ENCODE results near the gene SPG21. TPM values are rescaled to one million over a fixed set of nuclear protein-coding genes. Genes with fewer than 3 reads are reported as not detected.

The SPG21 gene
- total and polyA plus RNA-seq, 2 of the 13 experiments (the other 11 are each of a cell fraction or from before 2014, with no cell fraction given) = 36.7 to 42.4 TPM

DNA sequence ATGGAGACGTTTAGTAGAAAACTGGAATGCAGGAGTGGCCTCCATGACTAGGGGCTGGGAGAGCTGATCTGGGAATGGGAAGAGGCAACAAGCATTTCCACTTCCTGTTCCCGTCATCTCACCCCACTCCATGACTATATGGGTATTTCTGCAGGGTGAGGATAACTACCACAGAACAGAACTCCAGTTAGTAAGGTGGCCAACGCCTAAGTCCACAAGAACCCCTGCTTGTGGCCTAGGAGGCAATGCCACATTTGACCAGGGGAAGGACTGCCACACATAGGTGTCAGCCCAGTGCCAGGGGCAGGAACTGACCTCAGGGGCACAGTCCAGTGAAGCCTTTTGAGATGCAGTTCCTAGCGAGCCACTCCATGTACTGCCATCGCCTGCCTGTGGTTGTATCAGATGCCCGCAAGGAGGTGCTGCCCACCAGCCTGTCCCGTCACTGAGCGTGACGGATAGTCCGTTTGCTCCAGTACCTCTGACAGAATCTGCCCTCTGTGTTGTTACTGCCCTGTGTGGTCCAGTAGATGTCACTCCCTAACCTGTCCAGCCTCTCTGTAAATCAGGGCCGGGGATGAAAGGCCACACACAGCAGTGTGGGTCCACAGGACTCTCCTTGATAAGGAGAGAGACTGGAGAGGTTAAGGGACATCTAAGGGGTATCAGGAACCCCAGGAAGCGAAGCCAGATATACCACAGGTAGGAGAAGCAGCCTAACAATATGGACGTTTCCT lies 43.3 kb upstream of the SPG21 start (continued):
- TF ChIP-seq ZNF292 (CRISPR knock-in tag; IDR thresholded peaks at IDR 0.05; ENCODE audit: borderline replicate concordance, low read depth) (peak; percentile 59; the same call in 1 of the 2 replicates), ZNF747 (CRISPR knock-in tag; IDR thresholded peaks at IDR 0.05; ENCODE audit: borderline replicate concordance) (peak; percentile 79; the same call in 1 of the 2 replicates), ZZZ3 (CRISPR knock-in tag; IDR thresholded peaks at IDR 0.05; ENCODE audit: borderline replicate concordance) (no peak), SOX13 (IDR thresholded peaks at IDR 0.05) (no peak), SOX13 (CRISPR knock-in tag; conservative IDR thresholded peaks at IDR 0.05 in 1 of 2, IDR thresholded peaks at IDR 0.05 in 1 of 2) (peak in 1 of 2 experiments; percentile 54; a peak in 1 of 4 replicates), KLF6 (CRISPR knock-in tag; IDR thresholded peaks at IDR 0.05) (no peak; the same call in 1 of the 2 replicates), ZNF451 (CRISPR knock-in tag; IDR thresholded peaks at IDR 0.05) (no peak), FOXO4 (CRISPR knock-in tag; conservative IDR thresholded peaks at IDR 0.05) (no peak), ATF7-NPFF (CRISPR knock-in tag; IDR thresholded peaks at IDR 0.05; ENCODE audit: low read depth) (no peak), SAFB2 (CRISPR knock-in tag; IDR thresholded peaks at IDR 0.05; ENCODE audit: borderline replicate concordance, low read depth) (no peak)
- TF ChIP-seq, protein P1, sequence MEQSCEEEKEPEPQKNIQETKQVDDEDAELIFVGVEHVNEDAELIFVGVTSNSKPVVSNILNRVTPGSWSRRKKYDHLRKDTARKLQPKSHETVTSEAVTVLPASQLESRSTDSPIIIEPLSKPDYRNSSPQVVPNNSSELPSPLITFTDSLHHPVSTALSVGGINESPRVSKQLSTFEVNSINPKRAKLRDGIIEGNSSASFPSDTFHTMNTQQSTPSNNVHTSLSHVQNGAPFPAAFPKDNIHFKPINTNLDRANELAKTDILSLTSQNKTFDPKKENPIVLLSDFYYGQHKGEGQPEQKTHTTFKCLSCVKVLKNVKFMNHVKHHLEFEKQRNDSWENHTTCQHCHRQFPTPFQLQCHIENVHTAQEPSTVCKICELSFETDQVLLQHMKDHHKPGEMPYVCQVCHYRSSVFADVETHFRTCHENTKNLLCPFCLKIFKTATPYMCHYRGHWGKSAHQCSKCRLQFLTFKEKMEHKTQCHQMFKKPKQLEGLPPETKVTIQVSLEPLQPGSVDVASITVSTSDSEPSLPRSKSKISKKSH (CRISPR knock-in tag; IDR thresholded peaks at IDR 0.05; ENCODE audit: borderline replicate concordance) = 0 out of 2 replicates have a peak, but pooled peaks have one; percentile 54
- TF ChIP-seq, protein P2, sequence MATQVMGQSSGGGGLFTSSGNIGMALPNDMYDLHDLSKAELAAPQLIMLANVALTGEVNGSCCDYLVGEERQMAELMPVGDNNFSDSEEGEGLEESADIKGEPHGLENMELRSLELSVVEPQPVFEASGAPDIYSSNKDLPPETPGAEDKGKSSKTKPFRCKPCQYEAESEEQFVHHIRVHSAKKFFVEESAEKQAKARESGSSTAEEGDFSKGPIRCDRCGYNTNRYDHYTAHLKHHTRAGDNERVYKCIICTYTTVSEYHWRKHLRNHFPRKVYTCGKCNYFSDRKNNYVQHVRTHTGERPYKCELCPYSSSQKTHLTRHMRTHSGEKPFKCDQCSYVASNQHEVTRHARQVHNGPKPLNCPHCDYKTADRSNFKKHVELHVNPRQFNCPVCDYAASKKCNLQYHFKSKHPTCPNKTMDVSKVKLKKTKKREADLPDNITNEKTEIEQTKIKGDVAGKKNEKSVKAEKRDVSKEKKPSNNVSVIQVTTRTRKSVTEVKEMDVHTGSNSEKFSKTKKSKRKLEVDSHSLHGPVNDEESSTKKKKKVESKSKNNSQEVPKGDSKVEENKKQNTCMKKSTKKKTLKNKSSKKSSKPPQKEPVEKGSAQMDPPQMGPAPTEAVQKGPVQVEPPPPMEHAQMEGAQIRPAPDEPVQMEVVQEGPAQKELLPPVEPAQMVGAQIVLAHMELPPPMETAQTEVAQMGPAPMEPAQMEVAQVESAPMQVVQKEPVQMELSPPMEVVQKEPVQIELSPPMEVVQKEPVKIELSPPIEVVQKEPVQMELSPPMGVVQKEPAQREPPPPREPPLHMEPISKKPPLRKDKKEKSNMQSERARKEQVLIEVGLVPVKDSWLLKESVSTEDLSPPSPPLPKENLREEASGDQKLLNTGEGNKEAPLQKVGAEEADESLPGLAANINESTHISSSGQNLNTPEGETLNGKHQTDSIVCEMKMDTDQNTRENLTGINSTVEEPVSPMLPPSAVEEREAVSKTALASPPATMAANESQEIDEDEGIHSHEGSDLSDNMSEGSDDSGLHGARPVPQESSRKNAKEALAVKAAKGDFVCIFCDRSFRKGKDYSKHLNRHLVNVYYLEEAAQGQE (IDR thresholded peaks at IDR 0.05; ENCODE audit: borderline replicate concordance in 1 of 2, low read depth in 1 of 2, low read length in 2 of 2) = no peak
- TF ChIP-seq, protein P3, sequence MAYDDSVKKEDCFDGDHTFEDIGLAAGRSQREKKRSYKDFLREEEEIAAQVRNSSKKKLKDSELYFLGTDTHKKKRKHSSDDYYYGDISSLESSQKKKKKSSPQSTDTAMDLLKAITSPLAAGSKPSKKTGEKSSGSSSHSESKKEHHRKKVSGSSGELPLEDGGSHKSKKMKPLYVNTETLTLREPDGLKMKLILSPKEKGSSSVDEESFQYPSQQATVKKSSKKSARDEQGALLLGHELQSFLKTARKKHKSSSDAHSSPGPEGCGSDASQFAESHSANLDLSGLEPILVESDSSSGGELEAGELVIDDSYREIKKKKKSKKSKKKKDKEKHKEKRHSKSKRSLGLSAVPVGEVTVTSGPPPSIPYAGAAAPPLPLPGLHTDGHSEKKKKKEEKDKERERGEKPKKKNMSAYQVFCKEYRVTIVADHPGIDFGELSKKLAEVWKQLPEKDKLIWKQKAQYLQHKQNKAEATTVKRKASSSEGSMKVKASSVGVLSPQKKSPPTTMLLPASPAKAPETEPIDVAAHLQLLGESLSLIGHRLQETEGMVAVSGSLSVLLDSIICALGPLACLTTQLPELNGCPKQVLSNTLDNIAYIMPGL (CRISPR knock-in tag; IDR thresholded peaks at IDR 0.05; ENCODE audit: borderline replicate concordance in 1 of 2, low read depth in 1 of 2) = peak; percentile 93
- TF ChIP-seq, protein P4, sequence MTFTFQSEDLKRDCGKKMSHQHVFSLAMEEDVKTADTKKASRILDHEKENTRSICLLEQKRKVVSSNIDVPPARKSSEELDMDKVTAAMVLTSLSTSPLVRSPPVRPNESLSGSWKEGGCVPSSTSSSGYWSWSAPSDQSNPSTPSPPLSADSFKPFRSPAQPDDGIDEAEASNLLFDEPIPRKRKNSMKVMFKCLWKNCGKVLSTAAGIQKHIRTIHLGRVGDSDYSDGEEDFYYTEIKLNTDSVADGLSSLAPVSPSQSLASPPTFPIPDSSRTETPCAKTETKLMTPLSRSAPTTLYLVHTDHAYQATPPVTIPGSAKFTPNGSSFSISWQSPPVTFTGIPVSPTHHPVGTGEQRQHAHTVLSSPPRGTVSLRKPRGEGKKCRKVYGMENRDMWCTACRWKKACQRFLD (CRISPR knock-in tag; IDR thresholded peaks at IDR 0.05; ENCODE audit: borderline replicate concordance) = no peak
